Stimulated activated CD8-positive, alpha-beta memory T cell treated with anti-CD3 and anti-CD28 coated beads, Interleukin-7, amount 100 ng/mL, for 24 hours (primary cell): Measurements from ENCODE around the gene COX6A1.
"Not testable (repeated sequence)": the region's sequence is repeated elsewhere in the genome, so short reads cannot be mapped to it uniquely, and the experiment has no call there.

Source experiments
- DNase-seq: peaks from one replicate; pipeline ENCODE4 v3.0.0-alpha.2; 2020; ENCODE audit warnings: low read depth

Gene COX6A1

DNA sequence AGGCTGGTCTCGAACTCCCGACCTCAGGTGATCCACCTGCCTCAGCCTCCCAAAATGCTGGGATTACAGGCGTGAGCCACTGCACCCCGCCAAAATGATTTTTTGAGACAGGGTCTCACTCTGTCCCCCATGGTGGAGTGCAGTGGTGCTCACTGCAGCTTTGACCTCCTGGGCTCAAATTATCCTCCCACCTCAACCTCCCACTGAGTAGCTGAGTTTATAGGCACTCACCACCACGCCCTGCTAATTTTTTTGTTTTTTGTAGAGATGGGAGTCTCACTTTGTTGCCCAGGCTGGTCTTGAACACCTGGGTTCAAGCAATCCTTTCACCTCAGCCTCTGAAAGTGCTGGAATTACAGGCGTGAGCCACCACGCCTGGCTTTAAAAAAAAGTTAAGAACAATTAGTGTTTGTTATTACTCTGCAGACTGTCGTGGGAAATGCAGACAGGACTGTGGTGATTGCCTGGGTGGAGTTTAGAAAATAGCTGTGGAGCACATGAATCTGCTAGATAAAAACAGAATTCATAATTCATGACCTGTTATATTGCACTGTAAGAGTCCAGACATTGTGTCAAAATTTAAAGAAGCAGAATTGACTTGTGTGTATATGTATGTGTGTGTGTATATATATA is 9.2 kb upstream of the COX6A1 start:
- DNase-seq = no peak

GRCh38 chr12:120429368-120429767 is 8.5 kb upstream of the COX6A1 start:
- no peak for DNase-seq

GRCh38 chr12:120432772-120433525 is 5.0 kb upstream of the COX6A1 start:
- DNase-seq = no peak

GRCh38 chr12:120438495-120439198 is 734 bp downstream of the COX6A1 start:
- no peak for DNase-seq

DNA sequence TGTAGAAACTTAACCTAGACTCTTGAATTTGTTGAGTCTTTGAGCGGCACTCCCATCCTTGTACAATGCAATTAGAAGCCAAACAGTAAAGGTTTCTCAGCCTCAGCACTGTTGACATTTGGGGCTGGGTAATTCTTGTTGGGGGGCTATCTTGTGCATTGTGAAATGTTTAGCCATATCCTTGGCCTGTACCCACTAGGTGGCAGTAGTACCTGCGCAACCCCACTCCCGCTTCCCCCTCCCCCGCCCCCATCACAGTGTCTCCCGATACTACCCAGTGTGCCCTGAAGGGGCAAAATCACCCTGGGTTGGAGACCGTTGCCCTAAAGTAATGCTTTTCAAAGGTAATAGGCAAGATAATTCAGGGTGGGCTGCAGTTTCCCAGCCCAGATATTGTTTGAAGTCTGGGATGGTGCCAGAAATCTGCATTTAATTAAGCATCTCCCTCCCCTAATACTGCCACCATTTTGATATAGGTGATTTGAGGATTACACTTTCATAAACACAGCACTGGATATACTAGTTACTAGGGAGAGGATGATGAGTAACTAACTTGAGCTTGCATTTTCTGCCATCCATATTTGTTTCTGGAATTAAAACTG is 1.8 kb downstream of the COX6A1 start:
- peak; percentile 40 for DNase-seq

- no peak for DNase-seq
Observed at GRCh38 chr12:120444676-120445075, 6.8 kb downstream of the COX6A1 start.

GRCh38 chr12:120445911-120446843 is 8.3 kb downstream of the COX6A1 start, which contains the start of the genes GATC and TRIAP1:
Gene GATC, plus strand, starts transcription at chr12:120446444. Its CDS starts 37 bp downstream, at chr12:120446481.
Gene TRIAP1, minus strand, starts transcription at chr12:120446384. Its CDS starts 12 bp downstream, at chr12:120446372.
- peak; percentile 80 for DNase-seq

DNA sequence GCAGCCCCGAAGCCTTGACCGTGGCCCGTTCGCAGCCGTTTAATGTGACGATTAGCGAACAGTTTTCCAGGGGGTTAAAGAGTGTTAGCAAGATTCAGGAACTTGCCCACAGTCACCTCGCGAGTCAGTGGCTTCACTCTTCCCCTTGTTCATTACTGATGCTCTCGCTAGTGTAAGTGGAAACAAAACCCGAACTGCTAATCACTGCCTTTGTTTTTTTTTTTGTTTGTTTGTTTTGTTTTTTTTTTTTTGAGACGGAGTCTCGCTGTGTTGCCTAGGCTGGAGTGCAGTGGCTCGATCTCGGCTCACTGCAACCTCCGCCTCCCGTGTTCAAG is 8.9 kb downstream of the COX6A1 start:
- not testable (repeated sequence) for DNase-seq

DNA sequence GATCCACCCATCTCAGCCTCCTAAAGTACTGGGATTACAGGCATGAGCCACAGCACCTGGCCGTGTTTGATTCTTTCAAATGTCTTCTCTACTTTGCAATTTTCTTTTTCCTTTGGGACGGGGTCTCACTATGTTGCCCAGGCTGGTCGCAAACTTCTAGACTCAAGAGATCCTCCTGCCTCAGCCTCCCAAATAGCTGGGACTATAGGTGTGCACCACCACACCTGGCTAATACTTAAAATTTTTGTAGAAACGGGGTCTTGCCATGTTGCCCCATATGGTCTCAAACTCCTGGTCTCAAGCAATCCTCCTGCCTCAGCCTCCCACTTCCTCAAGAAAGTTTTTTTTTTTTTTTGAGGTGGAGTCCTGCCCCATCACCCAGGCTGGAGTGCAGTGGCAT is 10.1 kb downstream of the COX6A1 start:
- no peak for DNase-seq

GRCh38 chr12:120452524-120452923 is 14.6 kb downstream of the COX6A1 start:
- DNase-seq = not testable (repeated sequence)

- DNase-seq = no peak
Observed at GRCh38 chr12:120453060-120453750, 15.3 kb downstream of the COX6A1 start.

- DNase-seq = no peak
Observed at GRCh38 chr12:120453977-120454376, 16.1 kb downstream of the COX6A1 start.

DNA sequence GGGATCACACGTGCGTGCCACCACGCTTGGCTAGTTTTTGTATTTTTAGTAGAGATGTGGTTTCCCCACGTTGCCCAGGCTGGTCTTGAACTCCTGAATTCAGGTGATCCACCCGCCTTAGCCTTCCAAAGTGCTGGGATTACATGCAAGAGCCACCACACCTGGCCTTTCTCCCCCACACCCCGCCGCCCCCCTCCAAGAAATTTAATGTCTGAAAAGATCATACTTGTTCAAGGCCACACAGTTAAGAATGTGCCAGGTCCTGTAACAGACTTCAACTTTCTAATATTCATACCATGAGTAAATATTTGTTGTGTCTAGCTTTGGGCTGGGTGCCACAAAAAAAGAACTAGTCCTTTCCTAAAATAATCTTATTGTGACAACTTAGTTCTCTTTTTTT is 17.4 kb downstream of the COX6A1 start:
- no peak for DNase-seq

DNA sequence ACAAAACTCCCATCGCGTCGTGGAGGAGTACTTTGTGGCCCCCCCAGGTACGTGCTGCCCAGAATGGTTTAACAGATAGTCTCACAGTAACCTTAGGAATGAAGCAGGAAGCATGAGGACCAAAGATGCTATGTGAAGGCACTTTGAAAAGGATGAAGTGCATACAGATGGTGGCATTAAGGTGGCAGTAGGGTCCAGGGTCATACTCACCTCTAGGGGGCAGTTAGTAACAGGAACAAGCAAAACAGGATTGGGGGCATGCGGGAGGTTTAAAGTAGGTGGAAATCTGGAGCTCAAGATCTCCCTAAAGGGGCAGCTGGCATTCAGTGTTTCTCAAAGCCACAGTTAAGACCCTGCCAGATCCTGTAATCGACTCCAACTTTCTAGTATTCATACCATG is 19.2 kb downstream of the COX6A1 start:
- DNase-seq = no peak

GRCh38 chr12:120460157-120460556 is 22.2 kb downstream of the COX6A1 start:
- DNase-seq = no peak

DNA sequence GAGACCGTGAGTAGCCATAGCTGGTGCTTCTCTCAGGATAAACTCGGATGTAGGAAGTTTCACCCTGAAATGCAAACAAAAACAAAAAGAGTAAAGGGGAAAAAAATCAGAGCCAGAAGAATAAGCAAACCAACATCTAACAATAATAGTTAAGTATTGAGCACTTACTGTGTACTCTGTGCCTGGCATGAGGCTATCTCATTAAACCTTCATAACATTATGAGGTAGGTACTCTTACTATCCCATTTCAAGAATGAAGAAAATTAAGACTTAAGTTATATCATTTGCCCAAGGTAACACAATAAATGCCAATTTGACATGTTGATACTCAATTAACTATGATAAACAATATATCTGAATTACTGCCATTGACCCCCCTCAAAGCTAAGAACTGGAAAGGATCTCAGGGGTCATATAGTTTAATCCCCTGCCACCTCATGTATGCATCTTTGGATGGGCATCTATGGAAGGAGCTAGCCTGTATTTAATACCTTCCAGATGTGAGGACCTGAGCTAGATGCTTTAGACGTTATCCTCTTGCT is 24.3 kb downstream of the COX6A1 start:
- DNase-seq = no peak

- no peak for DNase-seq
Observed at GRCh38 chr12:120463712-120464111, 25.8 kb downstream of the COX6A1 start.

- no peak for DNase-seq
Observed at GRCh38 chr12:120465756-120466155, 27.8 kb downstream of the COX6A1 start.

- no peak for DNase-seq
Observed at GRCh38 chr12:120466560-120467315, 28.8 kb downstream of the COX6A1 start.

GRCh38 chr12:120467439-120467838 is 29.5 kb downstream of the COX6A1 start:
- no peak for DNase-seq
